ENCODE measurements around the gene NCAPD3.
"Not testable (repeated sequence)": the region's sequence is repeated elsewhere in the genome, so short reads cannot be mapped to it uniquely, and the experiment has no call there.

The NCAPD3 gene

GRCh38 chr11:134223836-134224709 lies at the start of gene NCAPD3, which contains the start of gene VPS26B:
NCAPD3 (minus strand) TSS chr11:134223967; CDS start chr11:134223926, 41 bp downstream.
VPS26B (plus strand) TSS chr11:134224671; CDS start chr11:134225123, 452 bp downstream.
- peak; percentile 38 for DNase-seq

DNA sequence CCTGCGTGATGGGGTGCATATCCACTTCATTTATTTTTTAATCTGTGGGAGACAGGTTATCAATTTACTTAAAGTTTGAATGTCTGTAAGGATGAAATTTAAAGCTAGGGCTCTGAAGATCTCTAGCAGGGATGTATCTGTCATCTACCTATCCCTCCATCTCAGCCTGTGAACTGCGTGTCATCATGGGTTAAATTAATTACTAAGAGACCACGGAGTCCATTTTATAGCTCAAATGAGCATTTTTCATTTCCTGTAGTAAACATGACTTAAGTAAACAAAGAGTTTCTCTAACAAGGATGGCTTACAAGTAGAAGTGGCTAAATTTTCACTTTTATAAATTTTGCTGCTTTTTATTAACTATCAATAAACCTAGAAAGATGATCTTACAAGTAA lies 49.5 kb upstream of the NCAPD3 start:
- DNase-seq = no peak

- DNase-seq = no peak
These were observed 48.9 kb upstream of the NCAPD3 start for GRCh38 chr11:134272381-134273316.

- no peak for DNase-seq
These were observed 48.2 kb upstream of the NCAPD3 start for GRCh38 chr11:134271978-134272377.

- no peak for DNase-seq
These were observed 46.5 kb upstream of the NCAPD3 start for GRCh38 chr11:134270250-134270714.

GRCh38 chr11:134267966-134268365 lies 44.2 kb upstream of the NCAPD3 start:
- DNase-seq = no peak

GRCh38 chr11:134267461-134267860 lies 43.7 kb upstream of the NCAPD3 start:
- no peak for DNase-seq

DNA sequence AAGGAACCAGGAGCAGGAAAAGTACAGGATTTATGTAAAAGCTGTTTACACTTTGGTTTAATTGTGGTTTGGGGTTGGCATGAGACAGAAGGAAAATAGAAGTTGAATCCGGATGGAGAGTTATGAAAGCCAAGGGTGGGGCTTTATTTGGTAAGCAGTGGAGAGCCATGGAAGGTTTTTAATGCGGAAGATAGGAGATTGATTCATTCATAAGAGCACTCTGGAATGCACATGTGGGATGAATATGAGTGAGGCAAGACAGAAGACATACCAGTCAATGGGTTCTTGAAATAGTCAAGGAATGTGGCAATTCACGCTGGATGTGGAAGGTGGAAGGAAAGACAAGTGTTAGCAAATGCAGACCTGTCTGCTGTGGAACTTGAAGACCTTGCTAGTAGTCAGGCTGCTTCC lies 43.1 kb upstream of the NCAPD3 start:
- no peak for DNase-seq

DNA sequence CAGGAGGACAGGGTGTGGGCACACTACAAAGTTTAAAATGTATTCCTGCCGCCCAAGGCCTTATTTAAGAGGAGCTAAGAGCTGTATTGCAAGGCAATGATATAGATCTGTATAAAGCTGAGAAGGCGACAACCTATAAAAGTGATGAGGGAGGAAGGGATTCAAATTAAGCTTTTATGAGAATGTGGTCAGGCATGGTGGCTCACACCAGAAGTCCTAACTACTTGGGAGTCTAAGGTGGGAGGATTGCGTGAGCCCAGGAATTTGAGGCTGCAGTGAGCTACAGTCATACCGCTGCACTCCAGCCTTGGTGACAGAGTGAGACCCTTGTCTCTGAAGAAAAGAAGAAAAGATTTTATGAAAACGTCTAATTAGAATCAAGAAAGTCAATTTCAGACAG lies 42.7 kb upstream of the NCAPD3 start:
- no peak for DNase-seq

DNA sequence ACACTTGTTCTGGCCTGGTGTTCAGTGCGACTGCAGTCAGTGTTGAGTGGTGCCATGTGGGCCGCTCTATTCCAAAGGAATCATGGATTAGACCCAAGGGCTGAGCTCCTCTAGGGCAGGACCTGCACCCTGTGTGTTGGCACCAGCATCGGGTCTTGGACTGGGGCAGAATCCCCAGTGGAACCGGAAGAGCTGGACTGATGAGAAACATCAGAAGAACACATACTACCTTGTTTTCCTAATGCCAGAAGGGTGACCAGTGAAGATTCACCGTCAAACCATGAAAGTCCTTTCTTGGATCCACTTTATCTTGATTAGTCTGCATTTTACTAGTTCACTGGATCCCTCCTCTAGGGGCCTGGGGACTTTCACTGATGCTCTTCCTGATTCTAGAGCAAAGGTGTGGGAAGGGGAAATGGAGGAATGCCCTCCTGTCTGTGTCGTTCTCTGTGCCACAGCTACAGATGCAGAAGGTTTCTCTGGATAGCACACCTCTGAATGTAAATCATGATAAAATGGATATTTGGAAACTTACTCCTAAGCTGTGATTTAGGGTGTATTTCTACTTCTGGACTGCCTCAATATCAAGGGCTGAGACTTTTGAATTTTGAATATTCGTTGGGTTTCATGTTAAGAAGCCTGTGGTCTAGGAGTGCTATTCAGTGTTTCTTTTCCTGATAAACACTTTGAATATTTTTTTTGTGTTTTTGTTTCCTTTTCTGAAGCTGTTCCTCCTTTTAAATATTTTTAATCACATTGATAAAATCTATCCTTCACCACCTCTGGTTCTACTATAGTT lies 41.4 kb upstream of the NCAPD3 start:
- no peak for DNase-seq

DNA sequence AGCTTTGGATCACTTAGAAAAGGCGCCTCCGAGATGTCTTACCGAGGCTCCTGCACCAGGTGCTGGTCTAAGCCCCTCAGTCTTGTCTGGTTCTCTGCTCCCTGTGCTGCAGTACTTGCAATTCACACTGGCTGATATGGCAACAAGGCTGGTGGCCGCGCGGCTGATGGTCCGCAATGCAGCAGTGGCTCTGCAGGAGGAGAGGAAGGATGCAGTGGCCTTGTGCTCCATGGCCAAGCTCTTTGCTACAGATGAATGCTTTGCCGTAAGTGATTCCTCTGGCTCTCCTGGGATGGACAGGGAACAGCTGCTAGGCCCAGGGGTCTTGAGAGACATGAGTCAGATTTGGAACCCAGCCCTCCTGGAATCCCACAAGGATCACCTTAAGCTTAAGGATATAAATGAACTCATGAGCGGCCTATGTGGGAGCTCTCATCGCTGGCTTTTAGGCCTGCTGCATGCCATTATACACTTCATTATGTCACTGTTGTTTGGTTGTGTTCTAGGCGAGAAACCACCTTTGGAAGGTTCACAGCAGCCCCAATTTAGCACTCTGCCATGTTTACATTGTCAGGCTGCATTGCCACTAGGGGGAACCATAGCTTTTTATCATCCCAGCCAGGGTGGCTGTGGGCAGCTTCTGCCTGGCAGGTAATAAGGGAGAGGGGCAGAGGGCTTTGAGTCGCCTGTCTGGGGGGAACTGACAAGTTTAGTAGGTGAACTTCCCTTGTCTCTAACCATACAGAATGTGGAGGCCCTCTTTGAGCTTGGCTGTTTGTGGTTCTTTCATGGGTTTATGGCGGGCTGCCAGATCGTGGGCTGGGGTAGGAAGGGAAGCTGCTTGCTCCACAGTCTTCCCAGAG lies 38.1 kb upstream of the NCAPD3 start:
- DNase-seq = no peak

DNA sequence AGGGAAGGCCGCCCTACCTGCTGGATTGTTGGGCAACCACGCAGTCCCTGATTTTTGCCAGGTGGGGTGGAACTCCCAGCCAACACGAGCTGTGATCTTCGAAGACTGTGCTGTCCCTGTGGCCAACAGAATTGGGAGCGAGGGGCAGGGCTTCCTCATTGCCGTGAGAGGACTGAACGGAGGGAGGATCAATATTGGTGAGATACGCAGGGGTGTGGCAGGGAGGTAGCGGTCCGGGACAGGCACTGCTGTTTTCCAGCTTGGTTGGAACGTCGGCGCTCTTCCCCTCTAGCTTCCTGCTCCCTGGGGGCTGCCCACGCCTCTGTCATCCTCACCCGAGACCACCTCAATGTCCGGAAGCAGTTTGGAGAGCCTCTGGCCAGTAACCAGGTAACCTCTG lies 37.2 kb upstream of the NCAPD3 start:
- DNase-seq = no peak

- no peak for DNase-seq
These were observed 36.7 kb upstream of the NCAPD3 start for GRCh38 chr11:134260503-134260902.

DNA sequence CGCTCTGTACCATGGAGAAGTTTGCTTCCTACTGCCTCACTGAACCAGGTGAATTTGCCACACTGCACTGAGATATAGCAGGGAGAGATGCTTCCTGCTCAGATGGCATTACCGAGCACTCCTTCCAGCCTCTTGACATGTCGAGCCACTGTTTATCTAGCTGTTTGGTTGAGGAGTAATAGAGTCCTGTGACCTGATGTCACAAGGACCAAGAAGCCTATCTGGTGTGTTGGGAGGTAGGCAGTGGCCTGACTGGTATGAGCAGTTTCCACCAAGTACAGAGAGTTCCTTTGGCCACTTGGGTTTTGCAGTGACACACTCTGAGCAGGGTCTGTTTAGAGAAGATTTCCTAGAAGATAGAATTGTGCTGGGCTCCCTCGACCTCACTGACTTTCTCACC lies 34.8 kb upstream of the NCAPD3 start:
- DNase-seq = no peak

DNA sequence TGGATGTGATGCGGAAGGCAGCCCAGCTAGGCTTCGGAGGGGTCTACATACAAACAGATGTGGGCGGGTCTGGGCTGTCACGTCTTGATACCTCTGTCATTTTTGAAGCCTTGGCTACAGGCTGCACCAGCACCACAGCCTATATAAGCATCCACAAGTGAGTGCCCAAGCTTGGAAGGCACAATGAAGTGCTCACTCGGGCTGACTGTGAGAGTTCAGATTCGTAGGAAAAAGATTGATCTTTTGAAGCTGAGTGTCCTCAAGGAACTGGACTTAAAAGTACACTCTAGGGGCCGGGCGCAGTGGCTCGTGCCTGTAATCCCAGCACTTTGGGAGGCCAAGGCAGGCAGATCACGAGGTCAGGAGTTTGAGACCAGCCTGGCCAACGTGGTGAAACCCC lies 33.3 kb upstream of the NCAPD3 start:
- DNase-seq = no peak

DNA sequence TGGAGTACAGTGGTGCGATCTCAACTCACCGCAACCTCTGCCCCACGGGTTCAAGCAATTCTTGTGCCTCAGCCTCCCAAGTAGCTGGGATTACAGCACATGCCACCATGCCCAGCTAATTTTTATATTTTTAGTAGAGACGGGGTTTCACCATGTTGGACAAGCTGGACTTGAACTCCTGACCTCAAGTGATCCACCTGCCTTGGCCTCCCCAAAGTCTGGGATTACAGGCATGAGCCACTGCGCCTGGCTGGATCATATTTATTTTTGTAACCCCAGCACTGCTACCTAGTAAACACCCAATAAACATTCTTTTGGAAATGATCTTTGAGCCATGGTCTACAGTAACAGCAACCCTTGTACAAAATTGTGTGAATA lies 31.4 kb upstream of the NCAPD3 start:
- not testable (repeated sequence) for DNase-seq

DNA sequence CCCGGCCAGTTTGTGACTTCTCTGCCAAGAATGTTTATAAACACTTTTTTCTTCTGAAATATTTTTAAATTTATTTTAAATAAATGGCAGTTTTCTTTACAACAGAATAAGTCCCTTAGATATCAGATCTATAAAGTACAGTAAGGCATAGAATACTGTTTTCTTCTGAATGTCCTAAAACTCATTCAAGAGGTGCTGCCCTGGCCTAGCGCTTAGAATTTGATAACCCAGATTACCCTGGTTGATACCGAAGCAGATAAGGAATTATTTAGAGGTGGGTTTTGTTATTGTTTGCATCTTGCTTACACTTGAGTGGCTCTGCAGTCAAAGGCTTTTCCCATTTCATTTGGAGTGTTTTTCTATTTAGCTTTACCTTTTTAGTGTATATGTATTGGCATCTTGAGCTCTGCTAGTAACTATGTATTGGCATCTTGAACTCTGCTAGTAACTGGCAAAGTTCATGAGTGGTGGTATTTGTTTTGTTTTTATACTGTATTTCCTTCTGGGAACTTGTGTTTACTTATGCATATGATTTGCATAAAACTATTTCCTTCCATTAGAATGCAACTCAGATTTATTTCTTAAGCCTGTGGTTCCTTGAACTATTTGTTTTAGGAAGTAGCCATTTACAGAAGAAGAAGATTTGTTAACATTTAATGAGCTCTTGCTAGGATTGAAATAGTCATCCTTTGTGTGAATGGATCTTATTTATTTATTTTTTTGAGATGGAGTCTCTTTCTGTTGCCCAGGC lies 30.8 kb upstream of the NCAPD3 start:
- no peak for DNase-seq

DNA sequence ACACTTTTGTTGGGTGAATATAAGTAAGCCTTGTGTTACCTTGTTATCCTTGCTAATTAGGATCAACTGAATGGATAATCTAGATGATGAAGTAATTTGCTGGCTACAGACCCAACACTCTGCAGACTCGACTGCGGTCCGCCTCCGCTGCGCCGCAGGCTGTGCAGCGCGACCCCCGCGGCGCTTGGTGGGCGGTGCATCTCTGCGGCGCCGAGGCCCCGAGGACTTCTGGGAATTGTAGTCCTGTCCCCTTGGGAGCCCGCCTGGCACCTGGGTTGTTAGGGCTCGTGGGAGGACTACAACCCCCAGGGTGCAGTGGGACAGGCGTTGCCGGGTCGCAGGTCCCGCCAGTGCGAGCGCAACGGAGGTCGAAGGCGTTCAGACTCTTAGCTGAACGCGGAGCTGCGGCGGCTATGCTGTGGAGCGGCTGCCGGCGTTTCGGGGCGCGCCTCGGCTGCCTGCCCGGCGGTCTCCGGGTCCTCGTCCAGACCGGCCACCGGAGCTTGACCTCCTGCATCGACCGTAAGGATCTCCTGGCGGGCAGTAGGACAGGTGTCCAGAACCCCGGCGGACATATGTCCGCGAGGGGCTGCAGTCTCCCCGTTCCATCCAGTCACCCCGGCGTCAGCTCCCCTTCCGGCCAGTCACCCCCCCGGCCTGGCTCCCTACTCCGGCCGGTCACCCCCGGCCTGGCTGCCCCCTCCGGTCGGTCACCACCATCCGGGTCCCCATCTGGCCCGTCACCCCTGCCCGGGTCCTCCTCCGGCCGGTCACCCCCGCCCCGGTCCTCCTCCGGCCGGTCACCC lies 29.6 kb upstream of the NCAPD3 start, which contains the start of the genes ACAD8 and THYN1:
ACAD8 (plus strand) TSS at position 381 of the 806 bp plus-strand sequence; CDS start at position 414, 33 bp downstream.
THYN1 (minus strand) TSS at position 165 of the 806 bp plus-strand sequence. CDS start 470 bp downstream, outside the sequence.
- DNase-seq = peak; percentile 87

DNA sequence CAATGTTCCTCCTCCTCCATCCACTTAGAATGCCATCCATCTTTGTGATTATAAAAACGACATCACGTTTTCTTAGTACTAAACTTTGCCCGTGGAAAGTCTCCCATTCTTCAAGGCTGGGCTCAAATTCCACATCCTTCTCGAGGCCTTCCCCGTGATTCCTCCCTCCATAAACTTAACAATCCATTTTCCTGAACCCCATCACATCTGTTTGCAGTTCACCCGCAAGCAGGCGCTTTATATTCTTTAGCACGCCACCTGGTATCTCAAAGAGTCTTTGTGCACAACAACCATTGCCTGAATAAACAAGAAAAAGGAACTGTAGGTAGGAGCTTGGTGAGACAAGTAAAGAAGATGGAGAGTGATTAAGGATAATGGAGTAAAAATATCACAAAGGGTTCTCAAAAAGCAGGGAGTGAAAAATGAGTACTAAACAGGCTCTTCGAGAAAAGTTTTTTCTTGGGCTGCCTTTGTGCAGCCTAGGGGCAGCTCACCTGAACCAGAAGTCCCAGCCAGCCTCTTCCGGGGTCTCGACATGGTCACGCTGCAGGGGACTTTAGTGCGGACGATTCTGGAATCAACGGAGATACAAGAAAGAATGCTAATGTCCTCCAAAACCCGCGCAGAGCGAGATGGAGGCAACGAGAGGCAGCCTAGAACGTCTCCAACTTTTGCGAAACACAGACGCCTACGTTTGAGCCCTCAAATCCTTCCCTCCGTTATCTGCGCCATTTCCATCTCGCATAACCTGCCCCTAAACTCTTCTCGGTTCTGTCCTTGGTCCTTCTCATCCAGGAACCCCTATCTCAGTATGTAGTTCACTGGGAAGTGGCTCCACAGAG lies 28.8 kb upstream of the NCAPD3 start:
- no peak for DNase-seq
